LNCaP clone FGC (cell line): ENCODE measurements around the gene CCIN.

Source experiments
- DNase-seq: peaks from one replicate; pipeline ENCODE4 v3.0.0-alpha.2; 2011; ENCODE audit warnings: low read depth
- H3K4me3 ChIP-seq: 2 replicates; pipeline ENCODE4 v1.5.1; 2011; ENCODE audit warnings: mild to moderate bottlenecking, low read depth, low read length, control low read depth
- CTCF ChIP-seq: IDR thresholded peaks from 2 replicates; pipeline ENCODE4 v1.5.1; 2012; ENCODE audit warnings: mild to moderate bottlenecking; ENCODE audit not compliant: control insufficient read depth, insufficient read depth; ENCODE audit errors: extremely low read depth

CCIN gene

GRCh38 chr9:36136272-36136893, 32.8 kb upstream of the CCIN start, which contains the start of gene GLIPR2:
GLIPR2 (plus strand) TSS chr9:36136733; CDS start chr9:36136779, 46 bp downstream.
- peak; percentile 21; the same call in 1 of the 2 replicates for TF ChIP-seq CTCF
- peak; percentile 8 for DNase-seq
- H3K4me3 ChIP-seq = peak within 1 kb of the TSS; percentile 59

- no peak for DNase-seq
- TF ChIP-seq CTCF = no peak
- H3K4me3 ChIP-seq = peak overlapping the region; percentile 59
Observed at GRCh38 chr9:36136894-36137391, 32.2 kb upstream of the CCIN start.

GRCh38 chr9:36137392-36138004, 31.7 kb upstream of the CCIN start:
- peak overlapping the region; percentile 59 for H3K4me3 ChIP-seq
- no peak for TF ChIP-seq CTCF
- no peak for DNase-seq

DNA sequence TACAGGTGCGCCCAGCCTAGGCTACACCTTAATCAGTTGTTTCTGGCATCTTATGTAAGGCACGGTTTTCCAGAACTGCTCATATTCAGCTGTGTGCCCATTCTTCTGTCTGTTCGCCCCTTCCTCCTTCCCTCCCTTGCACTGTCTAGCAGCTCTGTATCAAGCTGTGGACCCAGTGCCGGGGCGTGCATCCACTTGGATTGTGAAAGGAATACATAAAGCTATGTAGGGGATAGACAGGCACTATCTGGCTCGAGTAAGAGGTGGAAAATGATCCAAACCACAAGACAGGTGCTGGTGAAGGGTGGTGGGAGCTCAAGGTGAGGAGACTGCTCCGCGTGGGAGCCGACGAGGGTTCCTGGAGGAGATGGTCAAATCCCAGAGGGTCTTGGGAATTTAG, 30.7 kb upstream of the CCIN start:
- TF ChIP-seq CTCF = no peak
- no peak overlapping the region for H3K4me3 ChIP-seq
- DNase-seq = no peak

DNA sequence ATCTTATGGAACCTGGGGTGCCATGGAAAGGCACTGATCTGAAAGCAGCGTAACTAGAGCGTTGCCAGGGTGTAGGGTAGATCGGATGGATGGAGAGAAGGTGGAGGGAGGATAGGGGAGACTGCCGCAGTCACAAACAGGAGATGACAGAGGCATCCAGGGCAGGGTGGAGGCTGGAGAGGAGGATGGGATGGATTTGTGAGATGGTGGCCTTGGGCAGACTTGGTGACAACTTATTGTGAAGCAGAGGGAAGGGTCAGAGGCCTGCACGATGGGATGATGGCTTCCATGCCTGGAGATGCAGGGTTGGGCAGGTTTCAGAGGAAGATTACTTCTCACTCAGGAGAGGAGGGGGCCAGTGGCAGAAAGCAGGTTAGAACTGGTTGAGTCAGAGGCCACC, 30.3 kb upstream of the CCIN start:
- DNase-seq = no peak
- no peak for TF ChIP-seq CTCF
- H3K4me3 ChIP-seq = no peak overlapping the region

- no peak overlapping the region for H3K4me3 ChIP-seq
- no peak for DNase-seq
- TF ChIP-seq CTCF = no peak
Observed at GRCh38 chr9:36140086-36141084, 28.8 kb upstream of the CCIN start.
